B cell (primary cell): Measurements from ENCODE around the gene TMEM63A. TPM values are rescaled to one million over a fixed set of nuclear protein-coding genes. Genes with fewer than 3 reads are reported as not detected.

Experiments used
- ATAC-seq: fragments of 200-7000 bp; cut with Tn5 transposase; one replicate; pipeline ENCODE4 v1.10.0; 2021; ENCODE audit warnings: low read depth, mild to moderate bottlenecking, moderate number of reproducible peaks, moderate library complexity
- CTCF ChIA-PET: fragments of 350-600 bp; sonication (Branson Sonifier 250); formaldehyde crosslinking; loops from one replicate; lab custom pipeline; 2021; ENCODE audit warnings: antibody characterized with exemption, inconsistent platforms; lab: Charles Lee
- POLR2A ChIA-PET: fragments of 350-600 bp; sonication (Branson Sonifier 250); formaldehyde crosslinking; loops from one replicate; lab custom pipeline; 2021; ENCODE audit warnings: antibody characterized with exemption; lab: Charles Lee
- DNase-seq: peaks from one replicate; pipeline ENCODE4 v3.0.0; 2013
- H2AFZ ChIP-seq: 2 replicates; pipeline ENCODE4 v1.6.1; 2012; ENCODE audit warnings: mild to moderate bottlenecking, low read depth, low read length; ENCODE audit not compliant: insufficient read depth, poor library complexity, severe bottlenecking
- H3K27ac ChIP-seq, 2 donors: 1 replicate in 1 of 2; 2 replicates in 1 of 2; pipeline ENCODE4 v1.5.1; 2012 to 2013; ENCODE audit warnings: low read length in 2 of 2, mild to moderate bottlenecking in 2 of 2, moderate library complexity in 1 of 2
- H3K27me3 ChIP-seq, 4 experiments: fragments of 200-600 bp in 1 of 4; sonication (generic) in 1 of 4; replicated peaks in 1 of 4; 1 replicate in 2 of 4; 2 replicates in 2 of 4; pipeline versions ENCODE4 v1.6.1 to v1.7.0; 2013 to 2016; ENCODE audit warnings: low read length in 3 of 4, mild to moderate bottlenecking in 2 of 4, mixed read lengths in 1 of 4, moderate library complexity in 1 of 4; ENCODE audit not compliant: insufficient read depth in 4 of 4, control insufficient read depth in 3 of 4; ENCODE audit errors: control extremely low read depth in 1 of 4
- H3K36me3 ChIP-seq, 2 experiments: replicated peaks in 1 of 2; 1 replicate in 1 of 2; 2 replicates in 1 of 2; pipeline versions ENCODE4 v1.6.1 to v1.7.1; 2013; ENCODE audit warnings: low read length in 1 of 2; ENCODE audit not compliant: insufficient read depth in 2 of 2, control insufficient read depth in 1 of 2; ENCODE audit errors: control extremely low read depth in 1 of 2, extremely low read depth in 1 of 2
- H3K4me1 ChIP-seq, 2 donors: fragments of 200-600 bp in 1 of 2; sonication (generic) in 1 of 2; 1 replicate in 1 of 2; 2 replicates in 1 of 2; pipeline versions ENCODE4 v1.5.1 to v1.6.1; 2013 to 2017; ENCODE audit warnings: low read length in 2 of 2; ENCODE audit not compliant: control insufficient read depth in 2 of 2, insufficient read depth in 2 of 2
- H3K4me2 ChIP-seq: replicated peaks from 2 replicates; pipeline ENCODE3; 2012; ENCODE audit warnings: mild to moderate bottlenecking, low read depth, low read length; ENCODE audit not compliant: poor library complexity, severe bottlenecking
- H3K4me3 ChIP-seq, 5 experiments: fragments of 200-600 bp in 1 of 5; sonication (generic) in 1 of 5; 1 replicate in 3 of 5; 2 replicates in 2 of 5; pipeline versions ENCODE4 v1.5.1 to v1.7.0; 2011 to 2016; ENCODE audit warnings: low read length in 4 of 5, mild to moderate bottlenecking in 4 of 5, low read depth in 2 of 5, control low read depth in 1 of 5, moderate library complexity in 1 of 5; ENCODE audit not compliant: insufficient read depth in 1 of 5; ENCODE audit errors: control extremely low read depth in 1 of 5, extremely low read depth in 1 of 5
- H3K79me2 ChIP-seq: fragments of 200-600 bp; sonication (generic); one replicate; pipeline ENCODE4 v1.6.0; 2016; ENCODE audit warnings: low read length; ENCODE audit not compliant: control insufficient read depth, insufficient read depth
- H3K9ac ChIP-seq: fragments of 200-600 bp; sonication (generic); 2 replicates; pipeline ENCODE4 v1.6.1; 2017; ENCODE audit warnings: mild to moderate bottlenecking, low read length, moderate library complexity
- H3K9me3 ChIP-seq, 3 donors: one replicate each; pipeline versions ENCODE4 v1.6.1 to v1.7.1; 2013; ENCODE audit warnings: low read length in 2 of 3; ENCODE audit not compliant: control insufficient read depth in 2 of 3, insufficient read depth in 1 of 3; ENCODE audit errors: control extremely low read depth in 1 of 3
- H4K20me1 ChIP-seq: 2 replicates; pipeline ENCODE4 v1.6.0; 2012; ENCODE audit warnings: mild to moderate bottlenecking, low read length; ENCODE audit not compliant: insufficient read depth, control insufficient read depth, poor library complexity, severe bottlenecking
- H3K27ac Mint-ChIP-seq: one replicate; pipeline ENCODE4 v1.8.0; 2021; ENCODE audit warnings: mixed read lengths
- H3K27me3 Mint-ChIP-seq: one replicate; pipeline ENCODE4 v1.8.0; 2021; ENCODE audit warnings: mixed read lengths
- H3K4me1 Mint-ChIP-seq: one replicate; pipeline ENCODE4 v1.8.0; 2021; ENCODE audit warnings: mixed read lengths
- H3K4me3 Mint-ChIP-seq: one replicate; pipeline ENCODE4 v1.8.0; 2021; ENCODE audit warnings: mixed read lengths
- H3K9me3 Mint-ChIP-seq: one replicate; pipeline ENCODE4 v1.8.0; 2022; ENCODE audit warnings: mixed read lengths; ENCODE audit not compliant: insufficient read depth
- EZH2 ChIP-seq: IDR thresholded peaks from 2 replicates; pipeline ENCODE4 v1.6.1; 2012; ENCODE audit warnings: borderline replicate concordance, low read depth, mild to moderate bottlenecking, moderate library complexity, low read length; ENCODE audit not compliant: insufficient read depth, poor library complexity, severe bottlenecking
- WGBS: methylation state at CpG from one replicate; pipeline ENCODE4 v1.1.5; 2013; ENCODE audit warnings: missing lambda C conversion rate; ENCODE audit not compliant: insufficient coverage; 5-methylcytosine and 5-hydroxymethylcytosine counted together
- intact Hi-C: fragments of 100-400 bp; cut with micrococcal nuclease; formaldehyde crosslinking; loops from one replicate; pipeline ENCODE4 v1.10.0; 2022
- polyA plus RNA-seq: library from polyadenylated mRNA; depleted of rRNA; stranded (reverse); fragments of >200 nt; gene quantifications from 2 replicates; pipeline ENCODE4 v1.2.3, GENCODE V29; 2012
- total RNA-seq, 2 donors: library from RNA; stranded (reverse); fragments of 120-200 nt in 1 of 2; gene quantifications; 1 replicate in 1 of 2; 2 replicates in 1 of 2; pipeline versions ENCODE4 v1.2.3 to v1.2.4, GENCODE V29; 2013 to 2022
- TF ChIP-seq, protein P1 (sequence below): fragments of 200-600 bp; IDR thresholded peaks from one replicate; pipeline ENCODE4 v1.8.0; 2022; ENCODE audit warnings: antibody characterized with exemption, mild to moderate bottlenecking

The TMEM63A gene
- total and polyA plus RNA-seq, 2 donors (not counting 1 experiment from before 2014, with no cell fraction given) = 209 to 238 TPM

GRCh38 chr1:225882694-225883615 is 775 bp upstream of the TMEM63A start:
- Histone ChIP-seq H3K4me3 (peak overlapping the region; percentile 48 to 99 (median 96)), H3K9me3 (no peaks in the 10 kb centered on the region)

More at GRCh38 chr1:225882694-225883615, 775 bp upstream of the TMEM63A start:
- H3K27me3 Mint-ChIP-seq = no peaks in the 10 kb centered on the region
- Histone ChIP-seq H3K36me3 (peaks cover 0 to 8% of the 10 kb centered on the region in 2 experiments), H3K27me3 (no peaks in the 10 kb centered on the region), H4K20me1 (peaks cover 27% of the 10 kb centered on the region), H3K4me1 (peaks cover 30 to 42% of the 10 kb centered on the region in 2 donors), H3K79me2 (peaks cover 56% of the 10 kb centered on the region), H3K27ac (peak overlapping the region; percentile 46 to 53), H3K9ac (peak overlapping the region; percentile 88), H3K4me2 (peak overlapping the region; percentile 88), H2AFZ (peak overlapping the region; percentile 89)
- ChIA-PET CTCF (interaction anchor here (0.6 to 5.7 kb wide), 21 partner anchors 8 to 415 kb away, joined by 3 to 59 read pairs (median 5); partner anchors contain the start of genes PYCR2 and SRP9), POLR2A (interaction anchor here (0.7 to 3.3 kb wide), 12 partner anchors 10 to 228 kb away, joined by 4 to 38 read pairs (median 6); partner anchors contain the start of genes PYCR2, SDE2 and SRP9)
- DNase-seq (peak; percentile 46), ATAC-seq (peak; percentile 19)
- peak overlapping the region; percentile 91 for H3K27ac Mint-ChIP-seq
- peaks cover 41% of the 10 kb centered on the region for H3K4me1 Mint-ChIP-seq
- H3K4me3 Mint-ChIP-seq = peak overlapping the region; percentile 96
- intact Hi-C loops = loop anchor here (1.0 to 5.0 kb wide), 5 partner anchors 14 to 106 kb away; partner anchors contain the start of genes PYCR2 and SRP9
- H3K9me3 Mint-ChIP-seq = no peaks in the 10 kb centered on the region
- 3% methylated on average over 61 of the region's 63 CpGs for WGBS
- no peak for TF ChIP-seq EZH2
- TF ChIP-seq, protein P1, sequence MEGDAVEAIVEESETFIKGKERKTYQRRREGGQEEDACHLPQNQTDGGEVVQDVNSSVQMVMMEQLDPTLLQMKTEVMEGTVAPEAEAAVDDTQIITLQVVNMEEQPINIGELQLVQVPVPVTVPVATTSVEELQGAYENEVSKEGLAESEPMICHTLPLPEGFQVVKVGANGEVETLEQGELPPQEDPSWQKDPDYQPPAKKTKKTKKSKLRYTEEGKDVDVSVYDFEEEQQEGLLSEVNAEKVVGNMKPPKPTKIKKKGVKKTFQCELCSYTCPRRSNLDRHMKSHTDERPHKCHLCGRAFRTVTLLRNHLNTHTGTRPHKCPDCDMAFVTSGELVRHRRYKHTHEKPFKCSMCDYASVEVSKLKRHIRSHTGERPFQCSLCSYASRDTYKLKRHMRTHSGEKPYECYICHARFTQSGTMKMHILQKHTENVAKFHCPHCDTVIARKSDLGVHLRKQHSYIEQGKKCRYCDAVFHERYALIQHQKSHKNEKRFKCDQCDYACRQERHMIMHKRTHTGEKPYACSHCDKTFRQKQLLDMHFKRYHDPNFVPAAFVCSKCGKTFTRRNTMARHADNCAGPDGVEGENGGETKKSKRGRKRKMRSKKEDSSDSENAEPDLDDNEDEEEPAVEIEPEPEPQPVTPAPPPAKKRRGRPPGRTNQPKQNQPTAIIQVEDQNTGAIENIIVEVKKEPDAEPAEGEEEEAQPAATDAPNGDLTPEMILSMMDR = peak; percentile 3
